Fibroblast of lung (primary cell): Measurements from ENCODE around the gene CD300LF. TPM values are rescaled to one million over a fixed set of nuclear protein-coding genes. Genes with fewer than 3 reads are reported as not detected.

ENCODE experiments used
- DNase-seq, 2 donors: peaks; one replicate each; pipeline versions ENCODE4 v3.0.0 to v3.0.0-alpha.2; 2010; ENCODE audit warnings: low read depth in 2 of 2
- H2AFZ ChIP-seq: 2 replicates; pipeline ENCODE4 v1.5.1; 2012; ENCODE audit warnings: low read length, control low read depth, inconsistent platforms
- H3K27ac ChIP-seq: 2 replicates; pipeline ENCODE4 v1.5.1; 2011; ENCODE audit warnings: low read length, control low read depth; ENCODE audit not compliant: insufficient read depth
- H3K27me3 ChIP-seq: 2 replicates; pipeline ENCODE4 v1.5.1; 2011; ENCODE audit warnings: mild to moderate bottlenecking, low read length; ENCODE audit not compliant: control insufficient read depth, insufficient read depth
- H3K36me3 ChIP-seq: 2 replicates; pipeline ENCODE4 v1.5.1; 2011; ENCODE audit warnings: low read length; ENCODE audit not compliant: control insufficient read depth, insufficient read depth
- H3K4me1 ChIP-seq: 2 replicates; pipeline ENCODE4 v1.5.1; 2011; ENCODE audit warnings: low read length; ENCODE audit not compliant: control insufficient read depth, insufficient read depth; ENCODE audit errors: extremely low read depth
- H3K4me2 ChIP-seq: 2 replicates; pipeline ENCODE4 v1.5.1; 2011; ENCODE audit warnings: low read length, control low read depth; ENCODE audit not compliant: insufficient read depth; ENCODE audit errors: extremely low read depth
- H3K4me3 ChIP-seq, 4 experiments: fragments of 200-600 bp in 1 of 4; sonication (generic) in 1 of 4; replicated peaks in 1 of 4; 2 replicates each; pipeline ENCODE4 v1.5.1; 2011 to 2016; ENCODE audit warnings: low read length in 4 of 4, low read depth in 3 of 4, mild to moderate bottlenecking in 3 of 4, control low read depth in 2 of 4, inconsistent platforms in 1 of 4, mixed read lengths in 1 of 4; ENCODE audit not compliant: insufficient read depth in 1 of 4; ENCODE audit errors: control extremely low read depth in 1 of 4
- H3K79me2 ChIP-seq: 2 replicates; pipeline ENCODE4 v1.5.1; 2012; ENCODE audit warnings: mild to moderate bottlenecking, low read length, inconsistent platforms; ENCODE audit not compliant: control insufficient read depth, insufficient read depth
- H3K9ac ChIP-seq: 2 replicates; pipeline ENCODE4 v1.5.1; 2011; ENCODE audit warnings: mild to moderate bottlenecking, low read length, control low read depth; ENCODE audit not compliant: insufficient read depth
- H3K9me3 ChIP-seq: 2 replicates; pipeline ENCODE4 v1.5.1; 2012; ENCODE audit warnings: low read depth, low read length; ENCODE audit not compliant: control insufficient read depth, insufficient read depth
- H4K20me1 ChIP-seq: 2 replicates; pipeline ENCODE4 v1.5.1; 2011; ENCODE audit warnings: low read length; ENCODE audit not compliant: control insufficient read depth, insufficient read depth; ENCODE audit errors: extremely low read depth
- EZH2 ChIP-seq: IDR thresholded peaks from 2 replicates; pipeline ENCODE4 v1.5.1; 2012; ENCODE audit warnings: low read length, control low read depth, mild to moderate bottlenecking; ENCODE audit errors: missing control alignments
- polyA plus RNA-seq, 2 donors: library from polyadenylated mRNA; depleted of rRNA in 1 of 2; stranded (reverse) in 1 of 2; unstranded in 1 of 2; fragments of >200 nt; gene quantifications; 2 replicates each; pipeline ENCODE4 v1.2.1, GENCODE V29; 2011 to 2012; ENCODE audit warnings: missing spikeins in 1 of 2
- total RNA-seq: library from RNA; depleted of rRNA; stranded (reverse); fragments of >200 nt; gene quantifications from 2 replicates; pipeline ENCODE4 v1.2.1, GENCODE V29; 2014
- TF ChIP-seq, protein P1 (sequence below), 2 donors: IDR thresholded peaks in 1 of 2; conservative IDR thresholded peaks in 1 of 2; 1 replicate in 1 of 2; 2 replicates in 1 of 2; pipeline ENCODE4 v1.5.1; 2011 to 2012; ENCODE audit warnings: low read length in 2 of 2, control low read depth in 1 of 2, inconsistent platforms in 1 of 2, low read depth in 1 of 2, mild to moderate bottlenecking in 1 of 2

CD300LF gene
- total and polyA plus RNA-seq, 2 donors (not counting 1 experiment from before 2014, with no cell fraction given), result not detected

GRCh38 chr17:74728033-74728701 is 15.4 kb upstream of the CD300LF start:
- Histone ChIP-seq H3K27me3 (no peaks in the 10 kb centered on the region), H2AFZ (no peak overlapping the region), H3K79me2 (no peaks in the 10 kb centered on the region), H3K4me1 (no peaks in the 10 kb centered on the region), H3K4me2 (no peak overlapping the region), H3K27ac (no peak overlapping the region), H3K36me3 (no peaks in the 10 kb centered on the region), H4K20me1 (no peaks in the 10 kb centered on the region), H3K9ac (no peak overlapping the region), H3K9me3 (no peaks in the 10 kb centered on the region), H3K4me3 (no peak overlapping the region)
- TF ChIP-seq EZH2, result no peak
- TF ChIP-seq, protein P1, sequence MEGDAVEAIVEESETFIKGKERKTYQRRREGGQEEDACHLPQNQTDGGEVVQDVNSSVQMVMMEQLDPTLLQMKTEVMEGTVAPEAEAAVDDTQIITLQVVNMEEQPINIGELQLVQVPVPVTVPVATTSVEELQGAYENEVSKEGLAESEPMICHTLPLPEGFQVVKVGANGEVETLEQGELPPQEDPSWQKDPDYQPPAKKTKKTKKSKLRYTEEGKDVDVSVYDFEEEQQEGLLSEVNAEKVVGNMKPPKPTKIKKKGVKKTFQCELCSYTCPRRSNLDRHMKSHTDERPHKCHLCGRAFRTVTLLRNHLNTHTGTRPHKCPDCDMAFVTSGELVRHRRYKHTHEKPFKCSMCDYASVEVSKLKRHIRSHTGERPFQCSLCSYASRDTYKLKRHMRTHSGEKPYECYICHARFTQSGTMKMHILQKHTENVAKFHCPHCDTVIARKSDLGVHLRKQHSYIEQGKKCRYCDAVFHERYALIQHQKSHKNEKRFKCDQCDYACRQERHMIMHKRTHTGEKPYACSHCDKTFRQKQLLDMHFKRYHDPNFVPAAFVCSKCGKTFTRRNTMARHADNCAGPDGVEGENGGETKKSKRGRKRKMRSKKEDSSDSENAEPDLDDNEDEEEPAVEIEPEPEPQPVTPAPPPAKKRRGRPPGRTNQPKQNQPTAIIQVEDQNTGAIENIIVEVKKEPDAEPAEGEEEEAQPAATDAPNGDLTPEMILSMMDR (conservative IDR thresholded peaks at IDR 0.05 in 1 of 2, IDR thresholded peaks at IDR 0.05 in 1 of 2; ENCODE audit: low read depth in 1 of 2, low read length in 2 of 2), result no peak
- DNase-seq, result no peak

DNA sequence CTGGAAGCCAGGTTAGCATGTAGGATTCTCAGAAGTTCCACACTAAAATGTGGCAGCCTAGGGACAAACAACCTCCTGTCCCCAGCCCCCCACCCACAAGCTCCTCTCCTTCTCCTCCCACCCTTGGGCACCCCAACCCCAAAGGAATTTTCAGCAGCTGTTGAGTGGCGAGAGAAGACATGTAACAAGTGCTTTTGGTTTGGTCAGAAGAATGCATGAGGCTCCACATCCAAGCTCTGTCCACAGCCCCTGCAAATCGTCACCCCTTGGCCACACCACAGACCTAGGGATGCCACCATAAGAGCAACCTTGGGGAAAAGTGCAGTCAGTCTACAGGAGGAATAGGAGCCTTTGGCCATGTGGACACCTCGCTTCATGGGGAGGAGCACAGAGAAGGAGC is 12.4 kb upstream of the CD300LF start:
- no peak overlapping the region for H3K9ac ChIP-seq
- H3K4me1 ChIP-seq, result no peaks in the 10 kb centered on the region
- no peak for TF ChIP-seq EZH2
- TF ChIP-seq, protein P1 (conservative IDR thresholded peaks at IDR 0.05 in 1 of 2, IDR thresholded peaks at IDR 0.05 in 1 of 2; ENCODE audit: low read depth in 1 of 2, low read length in 2 of 2), result no peak
- H3K4me3 ChIP-seq, result no peak overlapping the region
- no peaks in the 10 kb centered on the region for H3K79me2 ChIP-seq
- no peaks in the 10 kb centered on the region for H3K27me3 ChIP-seq
- no peak for DNase-seq
- no peak overlapping the region for H3K27ac ChIP-seq
- no peak overlapping the region for H3K4me2 ChIP-seq
- H4K20me1 ChIP-seq, result no peaks in the 10 kb centered on the region
- no peaks in the 10 kb centered on the region for H3K36me3 ChIP-seq
- H2AFZ ChIP-seq, result no peak overlapping the region
- no peaks in the 10 kb centered on the region for H3K9me3 ChIP-seq

DNA sequence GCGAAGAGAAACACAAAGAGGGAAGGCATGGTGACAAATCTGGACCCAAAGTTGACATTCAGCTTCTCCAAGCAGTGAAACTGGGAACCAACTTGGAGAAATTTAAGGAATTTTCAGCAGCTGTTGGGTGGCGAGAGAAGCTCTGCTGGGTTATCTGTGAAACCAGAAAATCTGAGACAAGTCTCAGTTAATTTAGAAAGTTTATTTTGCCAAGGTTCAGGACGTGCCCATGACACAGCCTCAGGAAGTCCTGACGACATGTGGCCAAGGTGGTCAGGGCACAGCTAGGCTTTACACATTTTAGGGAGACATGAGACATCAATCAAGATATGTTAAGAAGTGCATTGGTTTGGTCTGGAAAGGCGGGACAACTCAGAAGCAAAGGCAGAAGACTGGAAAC is 11.2 kb upstream of the CD300LF start:
- Histone ChIP-seq H3K36me3 (no peaks in the 10 kb centered on the region), H3K9ac (no peak overlapping the region), H3K27me3 (no peaks in the 10 kb centered on the region)

More for the DNA sequence above, 11.2 kb upstream of the CD300LF start:
- Histone ChIP-seq H3K27ac (no peak overlapping the region), H2AFZ (no peak overlapping the region), H3K4me2 (no peak overlapping the region), H3K79me2 (no peaks in the 10 kb centered on the region), H4K20me1 (no peaks in the 10 kb centered on the region), H3K4me3 (no peak overlapping the region), H3K4me1 (no peaks in the 10 kb centered on the region), H3K9me3 (no peaks in the 10 kb centered on the region)
- no peak for DNase-seq
- TF ChIP-seq, protein P1 (conservative IDR thresholded peaks at IDR 0.05 in 1 of 2, IDR thresholded peaks at IDR 0.05 in 1 of 2; ENCODE audit: low read depth in 1 of 2, low read length in 2 of 2), result no peak
- TF ChIP-seq EZH2, result no peak
